Bronchial epithelial cell (primary cell): ENCODE results near the gene FOXA3. TPM values are rescaled to one million over a fixed set of nuclear protein-coding genes. Genes with fewer than 3 reads are reported as not detected.

Source experiments
- DNase-seq: peaks from one replicate; pipeline ENCODE4 v3.0.0-alpha.2; 2010; ENCODE audit warnings: low read depth
- FAIRE-seq: peaks from 2 replicates; lab custom pipeline; 2011; peaks lifted over from hg19 to GRCh38; lab: Jason Lieb, UNC
- H3K27me3 ChIP-seq: 2 replicates; pipeline ENCODE4 v1.5.1; 2011; ENCODE audit warnings: low read length; ENCODE audit not compliant: control insufficient read depth, insufficient read depth
- H3K36me3 ChIP-seq: 2 replicates; pipeline ENCODE4 v1.5.1; 2011; ENCODE audit warnings: low read length; ENCODE audit not compliant: control insufficient read depth, insufficient read depth
- H3K4me3 ChIP-seq: 2 replicates; pipeline ENCODE4 v1.5.1; 2011; ENCODE audit warnings: mild to moderate bottlenecking, low read depth, low read length, control low read depth
- total RNA-seq: library from RNA; depleted of rRNA; stranded (reverse); fragments of >200 nt; gene quantifications from 2 replicates; pipeline ENCODE4 v1.2.1, GENCODE V29; 2014
- TF ChIP-seq, protein P1 (sequence below): IDR thresholded peaks from 2 replicates; pipeline ENCODE4 v1.5.1; 2011; ENCODE audit warnings: mild to moderate bottlenecking, moderate library complexity, low read length, control low read depth, inconsistent platforms; ENCODE audit not compliant: insufficient read depth, severe bottlenecking

Gene FOXA3
- total RNA-seq, 1 donor from 2014 or later = not detected

- Histone ChIP-seq H3K36me3 (peaks cover 6% of the 10 kb centered on the region), H3K27me3 (no peaks in the 10 kb centered on the region), H3K4me3 (no peak overlapping the region)
- no peak for FAIRE-seq
- peak; percentile 22 for DNase-seq
- TF ChIP-seq, protein P1, sequence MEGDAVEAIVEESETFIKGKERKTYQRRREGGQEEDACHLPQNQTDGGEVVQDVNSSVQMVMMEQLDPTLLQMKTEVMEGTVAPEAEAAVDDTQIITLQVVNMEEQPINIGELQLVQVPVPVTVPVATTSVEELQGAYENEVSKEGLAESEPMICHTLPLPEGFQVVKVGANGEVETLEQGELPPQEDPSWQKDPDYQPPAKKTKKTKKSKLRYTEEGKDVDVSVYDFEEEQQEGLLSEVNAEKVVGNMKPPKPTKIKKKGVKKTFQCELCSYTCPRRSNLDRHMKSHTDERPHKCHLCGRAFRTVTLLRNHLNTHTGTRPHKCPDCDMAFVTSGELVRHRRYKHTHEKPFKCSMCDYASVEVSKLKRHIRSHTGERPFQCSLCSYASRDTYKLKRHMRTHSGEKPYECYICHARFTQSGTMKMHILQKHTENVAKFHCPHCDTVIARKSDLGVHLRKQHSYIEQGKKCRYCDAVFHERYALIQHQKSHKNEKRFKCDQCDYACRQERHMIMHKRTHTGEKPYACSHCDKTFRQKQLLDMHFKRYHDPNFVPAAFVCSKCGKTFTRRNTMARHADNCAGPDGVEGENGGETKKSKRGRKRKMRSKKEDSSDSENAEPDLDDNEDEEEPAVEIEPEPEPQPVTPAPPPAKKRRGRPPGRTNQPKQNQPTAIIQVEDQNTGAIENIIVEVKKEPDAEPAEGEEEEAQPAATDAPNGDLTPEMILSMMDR = no peak
Measured at GRCh38 chr19:45817725-45818301, 46.3 kb upstream of the FOXA3 start.

GRCh38 chr19:45819769-45820168 lies 44.4 kb upstream of the FOXA3 start:
- TF ChIP-seq, protein P1 = no peak
- Histone ChIP-seq H3K27me3 (no peaks in the 10 kb centered on the region), H3K4me3 (no peak overlapping the region), H3K36me3 (peaks cover 18% of the 10 kb centered on the region)
- no peak for FAIRE-seq
- no peak for DNase-seq

DNA sequence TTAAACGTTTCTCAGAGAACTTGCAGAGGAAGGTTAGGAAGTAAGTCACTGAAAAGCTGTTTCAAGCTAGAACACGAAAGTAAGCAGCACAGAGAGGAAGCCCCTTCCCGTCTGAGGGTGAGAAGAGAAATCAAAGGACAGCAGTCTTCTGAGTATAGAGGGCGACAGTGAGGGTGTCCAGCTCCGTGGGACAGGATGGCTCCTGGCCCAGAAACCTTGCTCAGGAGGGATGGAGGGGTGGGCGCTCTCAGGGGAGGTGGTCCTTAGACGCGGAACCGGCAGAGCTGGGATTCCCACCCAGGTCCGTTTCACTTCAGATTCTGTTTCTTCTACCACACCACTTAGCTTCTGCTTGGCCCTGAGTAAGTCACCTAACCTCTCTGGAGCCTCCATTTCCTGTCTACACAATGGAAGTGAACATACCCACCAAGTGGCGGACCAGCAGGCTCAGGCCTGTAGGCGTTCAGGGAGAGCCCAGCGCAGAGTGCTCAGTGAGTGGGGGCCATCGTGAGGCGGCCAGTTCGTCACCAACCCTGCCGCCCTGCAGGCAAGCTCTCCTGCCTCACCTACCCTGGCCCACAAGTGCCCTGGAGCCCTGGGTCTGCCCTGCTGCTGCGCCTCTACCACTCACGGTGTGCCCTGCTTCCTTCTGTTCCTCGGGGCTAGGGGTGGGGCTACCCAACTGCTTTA lies 43.6 kb upstream of the FOXA3 start:
- TF ChIP-seq, protein P1 = no peak
- no peaks in the 10 kb centered on the region for H3K27me3 ChIP-seq
- FAIRE-seq = no peak
- peak; percentile 57 for DNase-seq
- H3K4me3 ChIP-seq = no peak overlapping the region
- H3K36me3 ChIP-seq = peaks cover 23% of the 10 kb centered on the region

- TF ChIP-seq, protein P1 = no peak
- no peak overlapping the region for H3K4me3 ChIP-seq
- H3K36me3 ChIP-seq = peaks cover 27% of the 10 kb centered on the region
- FAIRE-seq (peak; percentile 89), DNase-seq (no peak)
- no peaks in the 10 kb centered on the region for H3K27me3 ChIP-seq
Measured at GRCh38 chr19:45821103-45821521, 43.0 kb upstream of the FOXA3 start.

GRCh38 chr19:45821570-45821969 lies 42.6 kb upstream of the FOXA3 start:
- Histone ChIP-seq H3K4me3 (no peak overlapping the region), H3K36me3 (peaks cover 30% of the 10 kb centered on the region), H3K27me3 (no peaks in the 10 kb centered on the region)
- TF ChIP-seq, protein P1 = no peak
- no peak for FAIRE-seq
- no peak for DNase-seq

DNA sequence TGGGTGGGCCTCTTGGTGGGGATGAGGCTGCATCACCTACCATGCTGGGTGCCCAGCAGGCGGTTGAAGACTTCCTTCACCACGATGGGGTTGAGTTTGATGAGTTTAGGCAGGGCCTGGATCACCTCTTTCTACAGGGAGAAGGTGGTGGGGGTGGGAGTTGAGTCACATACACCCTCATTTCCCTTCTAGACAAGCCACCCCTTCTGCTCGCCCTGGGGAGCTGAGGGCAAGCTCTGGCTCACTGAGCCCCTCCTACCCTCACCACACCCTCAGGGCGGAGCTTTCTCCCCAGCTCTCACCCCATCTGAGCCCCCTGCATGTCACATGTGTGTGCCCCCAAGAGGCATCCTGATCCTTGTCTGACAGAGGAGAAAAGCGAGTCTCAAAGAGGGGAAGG lies 41.4 kb upstream of the FOXA3 start:
- peaks cover 39% of the 10 kb centered on the region for H3K36me3 ChIP-seq
- DNase-seq = peak; percentile 14
- H3K27me3 ChIP-seq = no peaks in the 10 kb centered on the region
- TF ChIP-seq, protein P1 = no peak
- H3K4me3 ChIP-seq = no peak overlapping the region
- FAIRE-seq = no peak
